ENCODE results near the gene FCGR1A.
"Not testable (repeated sequence)": the region's sequence is repeated elsewhere in the genome, so short reads cannot be mapped to it uniquely, and the experiment has no call there.

DNA sequence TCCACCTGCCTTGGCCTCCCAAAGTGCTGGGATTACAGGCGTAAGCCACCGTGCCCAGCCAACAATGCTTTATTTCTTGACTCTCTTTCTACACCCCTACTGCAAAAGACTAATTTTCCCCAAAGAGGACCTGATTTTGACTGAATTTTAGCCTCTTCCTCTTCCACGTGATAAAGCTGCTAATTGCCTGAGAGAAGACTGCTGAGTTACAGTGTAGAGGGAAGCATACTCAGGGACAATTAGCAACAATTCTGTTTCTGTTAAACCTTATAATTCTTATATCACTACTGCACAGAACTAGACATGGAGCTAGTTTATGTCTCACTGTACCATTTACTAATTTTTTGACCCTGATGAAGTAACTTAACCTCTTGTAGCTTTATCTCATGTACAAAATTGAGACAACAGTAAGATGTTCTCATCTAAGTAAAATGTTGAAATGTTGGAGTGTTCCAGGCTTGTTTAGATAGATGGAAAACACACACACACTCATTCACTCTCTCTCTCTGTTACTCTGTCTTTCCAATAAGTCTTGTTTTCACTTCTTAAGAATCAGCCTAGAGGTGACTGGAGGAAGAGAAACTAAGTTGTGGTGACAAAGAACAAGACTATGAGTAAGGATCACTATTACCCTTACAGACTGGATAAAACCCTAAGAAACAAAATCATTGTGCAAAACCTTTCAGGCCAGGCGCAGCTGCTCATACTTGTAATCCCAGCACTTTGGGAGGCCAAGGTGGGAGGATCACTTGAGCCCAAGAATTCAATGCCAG is 10.7 kb upstream of the FCGR1A start:
- TF ChIP-seq POLR2A (IDR thresholded peaks at IDR 0.05; ENCODE audit: low read length); GATA1 (IDR thresholded peaks at IDR 0.05; ENCODE audit: low read depth, low read length): not testable (repeated sequence)

Measured in erythroblast (primary cell).